Measurements from ENCODE around the gene OSTN. TPM values are rescaled to one million over a fixed set of nuclear protein-coding genes. Genes with fewer than 3 reads are reported as not detected.
A peak's percentile ranks its signal among the peaks of the same experiment; 100 is the strongest.

The OSTN gene
- total RNA-seq, 1 donor from 2014 or later = not detected

DNA sequence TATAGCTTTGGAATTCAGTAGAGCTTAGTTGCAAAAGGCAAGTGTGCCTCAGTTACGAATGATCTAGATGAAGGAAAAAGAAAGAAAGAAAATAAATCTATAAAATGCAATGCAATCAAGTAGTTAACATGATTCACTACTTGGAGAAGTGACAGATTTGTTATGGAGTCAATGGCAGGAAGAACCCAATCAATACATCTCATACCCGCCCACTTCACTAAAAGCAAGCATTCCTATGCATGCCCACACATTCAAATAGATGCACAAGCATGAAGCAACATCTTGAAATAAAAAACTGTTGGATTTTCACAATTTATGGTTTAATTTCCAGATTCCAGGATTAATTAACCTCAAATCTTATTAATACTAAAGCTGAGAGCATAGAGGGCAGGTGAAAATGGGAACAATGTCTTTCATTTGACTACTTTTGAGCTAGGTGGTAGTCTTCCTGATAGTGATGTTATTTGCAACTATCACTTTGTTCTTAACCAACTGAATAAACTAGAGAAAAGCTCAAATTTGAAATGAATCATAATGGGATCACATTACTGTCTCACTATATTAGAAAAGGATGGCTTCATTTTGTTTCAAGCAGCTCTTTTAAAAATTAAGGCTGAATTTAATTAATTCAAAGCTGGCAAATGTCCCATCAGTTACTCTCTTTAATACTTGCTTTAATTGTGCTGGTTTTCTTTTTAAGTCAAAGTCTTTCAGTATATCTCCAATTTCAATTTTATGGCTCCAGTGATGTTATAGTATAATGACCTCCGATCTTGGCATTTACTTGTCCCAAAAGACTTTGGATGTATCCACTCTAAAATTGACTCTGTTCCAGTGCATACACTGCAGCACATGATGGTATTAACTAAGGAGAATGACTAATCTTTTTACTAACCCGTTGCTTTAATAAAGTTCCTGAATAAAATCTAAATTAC is 83.5 kb downstream of the OSTN start:
- no peaks in the 10 kb centered on the region for H3K9me3 ChIP-seq
- no peaks in the 10 kb centered on the region for H3K27me3 ChIP-seq (ENCODE audit: low read depth)
- ATAC-seq = no peak
- TF ChIP-seq, protein P1, sequence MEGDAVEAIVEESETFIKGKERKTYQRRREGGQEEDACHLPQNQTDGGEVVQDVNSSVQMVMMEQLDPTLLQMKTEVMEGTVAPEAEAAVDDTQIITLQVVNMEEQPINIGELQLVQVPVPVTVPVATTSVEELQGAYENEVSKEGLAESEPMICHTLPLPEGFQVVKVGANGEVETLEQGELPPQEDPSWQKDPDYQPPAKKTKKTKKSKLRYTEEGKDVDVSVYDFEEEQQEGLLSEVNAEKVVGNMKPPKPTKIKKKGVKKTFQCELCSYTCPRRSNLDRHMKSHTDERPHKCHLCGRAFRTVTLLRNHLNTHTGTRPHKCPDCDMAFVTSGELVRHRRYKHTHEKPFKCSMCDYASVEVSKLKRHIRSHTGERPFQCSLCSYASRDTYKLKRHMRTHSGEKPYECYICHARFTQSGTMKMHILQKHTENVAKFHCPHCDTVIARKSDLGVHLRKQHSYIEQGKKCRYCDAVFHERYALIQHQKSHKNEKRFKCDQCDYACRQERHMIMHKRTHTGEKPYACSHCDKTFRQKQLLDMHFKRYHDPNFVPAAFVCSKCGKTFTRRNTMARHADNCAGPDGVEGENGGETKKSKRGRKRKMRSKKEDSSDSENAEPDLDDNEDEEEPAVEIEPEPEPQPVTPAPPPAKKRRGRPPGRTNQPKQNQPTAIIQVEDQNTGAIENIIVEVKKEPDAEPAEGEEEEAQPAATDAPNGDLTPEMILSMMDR (IDR thresholded peaks at IDR 0.05) = no peak
- no peak overlapping the region for H3K27ac ChIP-seq
- no peaks in the 10 kb centered on the region for H3K4me1 ChIP-seq
- DNase-seq = no peak
- H3K4me3 ChIP-seq = no peak overlapping the region
- intact Hi-C loops (cut with DNase I) = no loop called here
- no peaks in the 10 kb centered on the region for H3K36me3 ChIP-seq

DNA sequence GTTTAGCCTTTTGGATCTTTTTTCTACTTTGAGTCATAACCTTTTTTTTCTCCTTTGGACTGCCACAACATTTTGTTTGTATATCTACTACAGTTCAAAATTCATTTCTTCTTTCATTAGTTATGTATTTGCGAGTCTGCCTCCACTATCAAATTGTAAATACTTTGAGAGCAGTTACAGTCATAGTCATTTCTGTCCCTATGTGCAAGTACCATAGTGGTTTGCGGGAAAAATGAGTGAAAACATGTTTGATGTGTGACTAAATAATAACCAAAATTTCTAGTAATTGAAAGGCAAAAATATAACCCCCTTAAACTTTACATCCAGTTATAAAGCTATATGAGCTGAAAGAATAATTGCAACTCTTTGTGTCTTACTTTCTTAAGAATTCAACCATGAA is 84.4 kb downstream of the OSTN start:
- intact Hi-C loops (cut with DNase I) = no loop called here
- TF ChIP-seq, protein P1 (IDR thresholded peaks at IDR 0.05) = no peak

DNA sequence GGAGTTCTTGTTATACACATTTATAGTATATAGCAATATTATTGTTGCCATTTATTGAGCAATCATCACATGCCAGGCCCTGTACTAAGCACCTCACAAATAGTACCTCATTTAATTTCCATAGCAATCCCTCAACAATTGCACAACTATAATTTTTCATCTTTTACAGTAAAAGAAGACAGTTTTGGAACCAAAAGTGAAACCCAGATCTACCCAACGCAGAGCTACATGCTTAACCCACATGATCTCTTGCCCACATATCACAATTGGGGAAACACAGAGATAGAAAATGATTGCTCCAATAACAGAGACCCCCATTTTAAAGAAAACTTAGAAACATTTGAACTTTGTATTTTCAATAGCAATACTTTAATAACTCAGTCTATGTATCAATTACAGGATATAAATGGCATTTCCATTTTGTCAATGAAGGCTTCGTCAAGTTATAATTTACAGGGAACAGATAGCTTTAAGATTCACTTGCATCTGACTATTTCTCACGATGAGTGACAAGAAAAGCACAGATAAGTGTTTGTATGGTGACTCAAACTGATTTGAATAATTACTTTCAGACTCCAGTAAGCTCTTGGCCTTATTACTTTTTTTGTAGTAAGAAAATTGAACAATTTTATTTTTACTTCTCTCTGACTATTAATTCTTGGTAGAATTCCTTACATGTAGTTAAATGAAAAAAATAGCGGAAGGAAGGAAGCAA is 91.4 kb downstream of the OSTN start:
- Histone ChIP-seq H3K27me3 (ENCODE audit: low read depth) (no peaks in the 10 kb centered on the region), H3K9me3 (no peaks in the 10 kb centered on the region), H3K27ac (peak overlapping the region; percentile 25), H3K36me3 (no peaks in the 10 kb centered on the region), H3K4me3 (no peak overlapping the region), H3K4me1 (no peaks in the 10 kb centered on the region)
- no peak for ATAC-seq
- intact Hi-C loops (cut with DNase I) = no loop called here
- TF ChIP-seq, protein P1 (IDR thresholded peaks at IDR 0.05) = no peak
- DNase-seq = no peak

More for the DNA sequence above, 84.4 kb downstream of the OSTN start:
- H3K27me3 ChIP-seq (ENCODE audit: low read depth) = no peaks in the 10 kb centered on the region
- ATAC-seq = no peak
- H3K36me3 ChIP-seq = no peaks in the 10 kb centered on the region
- no peak for DNase-seq
- no peaks in the 10 kb centered on the region for H3K9me3 ChIP-seq
- no peak overlapping the region for H3K27ac ChIP-seq
- no peaks in the 10 kb centered on the region for H3K4me1 ChIP-seq
- no peak overlapping the region for H3K4me3 ChIP-seq

DNA sequence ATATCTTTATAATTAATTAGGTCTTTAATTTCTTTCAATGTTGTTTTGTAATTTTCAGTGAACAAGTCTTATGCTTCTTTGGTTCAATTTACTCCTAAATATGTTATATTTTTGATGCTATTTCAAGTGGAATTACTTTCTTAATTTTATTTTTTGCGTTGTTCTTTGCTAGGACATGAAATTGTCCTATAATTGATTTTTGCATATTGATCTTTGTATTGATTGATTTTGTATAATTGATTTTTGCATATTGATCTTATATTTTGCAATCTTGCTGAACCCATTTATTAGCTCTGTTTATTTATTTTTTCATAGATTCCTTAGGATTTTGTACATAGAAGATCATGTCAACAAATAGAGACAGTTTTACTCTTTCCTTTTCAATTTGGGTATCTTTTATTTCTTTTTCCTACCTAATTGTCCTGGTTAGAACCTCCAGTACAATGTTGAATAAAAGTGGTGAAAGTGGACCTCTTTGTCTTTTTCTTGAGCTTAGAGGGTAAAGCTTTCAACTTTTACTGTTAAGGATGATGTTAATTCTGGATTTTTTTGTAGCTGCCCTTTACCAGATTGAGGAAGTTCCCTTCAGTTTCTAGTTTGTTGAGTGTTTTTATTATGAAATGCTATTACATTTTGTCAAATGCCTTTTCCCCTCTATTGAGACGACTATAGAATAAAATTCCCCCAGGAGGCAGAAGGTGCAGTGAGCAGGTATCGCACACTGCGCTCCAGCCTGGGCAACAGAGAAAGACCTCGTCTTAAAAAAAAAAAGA is 93.4 kb downstream of the OSTN start:
- H3K4me3 ChIP-seq = no peak overlapping the region
- H3K36me3 ChIP-seq = no peaks in the 10 kb centered on the region
- DNase-seq (no peak), ATAC-seq (no peak)
- intact Hi-C loops (cut with DNase I) = no loop called here
- no peaks in the 10 kb centered on the region for H3K9me3 ChIP-seq
- no peak overlapping the region for H3K27ac ChIP-seq
- TF ChIP-seq, protein P1 (IDR thresholded peaks at IDR 0.05) = no peak
- no peaks in the 10 kb centered on the region for H3K4me1 ChIP-seq
- no peaks in the 10 kb centered on the region for H3K27me3 ChIP-seq (ENCODE audit: low read depth)

DNA sequence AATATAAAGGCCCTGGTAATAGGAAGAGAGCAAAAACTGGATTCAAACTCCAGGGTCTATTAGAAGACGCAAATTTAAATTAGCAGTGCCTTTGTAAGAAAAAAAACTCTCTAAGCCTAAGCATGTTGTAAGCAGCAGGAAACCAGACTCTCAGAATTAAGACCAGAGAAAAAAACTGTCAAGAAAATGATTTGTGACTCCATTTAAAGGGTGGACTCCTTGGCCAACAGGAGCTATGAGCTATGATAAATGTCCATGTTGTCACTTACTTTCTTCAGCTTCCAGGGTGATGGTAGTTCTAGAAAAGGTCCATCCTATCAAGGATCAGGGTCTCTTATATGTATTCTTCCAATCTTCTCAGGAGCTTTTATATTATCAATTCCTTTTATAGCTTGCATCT is 95.2 kb downstream of the OSTN start:
- no peak for ATAC-seq
- no peaks in the 10 kb centered on the region for H3K36me3 ChIP-seq
- intact Hi-C loops (cut with DNase I) = no loop called here
- no peaks in the 10 kb centered on the region for H3K9me3 ChIP-seq
- DNase-seq = no peak
- H3K27me3 ChIP-seq (ENCODE audit: low read depth) = no peaks in the 10 kb centered on the region
- TF ChIP-seq, protein P1 (IDR thresholded peaks at IDR 0.05) = no peak
- no peak overlapping the region for H3K27ac ChIP-seq
- no peaks in the 10 kb centered on the region for H3K4me1 ChIP-seq
- H3K4me3 ChIP-seq = no peak overlapping the region

Measured in lower lobe of right lung (tissue), 2 donors.